Trophoblast cell (in vitro differentiated cells and primary cell): ENCODE results near the gene DIAPH3.

ENCODE experiments used
- DNase-seq, 2 donors: peaks; one replicate each; pipeline ENCODE4 v3.0.0-alpha.2; 2016
- H2AFZ ChIP-seq: 2 replicates; pipeline ENCODE4 v1.6.1; 2013; ENCODE audit warnings: low read length, moderate library complexity, mild to moderate bottlenecking; ENCODE audit not compliant: insufficient read depth, poor library complexity
- H2AK5ac ChIP-seq: 2 replicates; pipeline ENCODE4 v1.6.1; 2013; ENCODE audit warnings: mild to moderate bottlenecking, low read length
- H2BK120ac ChIP-seq: 2 replicates; pipeline ENCODE4 v1.6.1; 2013; ENCODE audit warnings: low read length, mild to moderate bottlenecking, moderate library complexity; ENCODE audit not compliant: insufficient read depth, poor library complexity
- H2BK12ac ChIP-seq: 2 replicates; pipeline ENCODE4 v1.6.1; 2013; ENCODE audit warnings: mild to moderate bottlenecking, low read length, moderate library complexity
- H2BK5ac ChIP-seq: 2 replicates; pipeline ENCODE4 v1.6.1; 2013; ENCODE audit warnings: low read length, low read depth, moderate library complexity, mild to moderate bottlenecking; ENCODE audit not compliant: poor library complexity
- H3K14ac ChIP-seq: 2 replicates; pipeline ENCODE4 v1.6.1; 2013; ENCODE audit warnings: mild to moderate bottlenecking, low read length
- H3K18ac ChIP-seq: 2 replicates; pipeline ENCODE4 v1.6.1; 2013; ENCODE audit warnings: mild to moderate bottlenecking, low read length
- H3K23ac ChIP-seq: 2 replicates; pipeline ENCODE4 v1.6.1; 2013; ENCODE audit warnings: low read length
- H3K27ac ChIP-seq: 2 replicates; pipeline ENCODE4 v1.5.1; 2013; ENCODE audit warnings: low read depth, mild to moderate bottlenecking, inconsistent platforms, low read length, moderate library complexity
- H3K27me3 ChIP-seq: 2 replicates; pipeline ENCODE4 v1.6.1; 2013; ENCODE audit warnings: inconsistent platforms, mild to moderate bottlenecking, low read length, moderate library complexity; ENCODE audit not compliant: insufficient read depth
- H3K36me3 ChIP-seq, 2 experiments: 1 replicate in 1 of 2; 2 replicates in 1 of 2; pipeline ENCODE4 v1.6.1; 2013; ENCODE audit warnings: low read length in 2 of 2, mild to moderate bottlenecking in 2 of 2, moderate library complexity in 1 of 2; ENCODE audit not compliant: insufficient read depth in 2 of 2, control insufficient read depth in 1 of 2
- H3K4ac ChIP-seq: 2 replicates; pipeline ENCODE4 v1.6.1; 2013; ENCODE audit warnings: low read depth, mild to moderate bottlenecking, low read length, moderate library complexity
- H3K4me1 ChIP-seq, 2 experiments: 1 replicate in 1 of 2; 2 replicates in 1 of 2; pipeline ENCODE4 v1.6.1; 2013; ENCODE audit warnings: low read length in 2 of 2, mild to moderate bottlenecking in 2 of 2, moderate library complexity in 1 of 2; ENCODE audit not compliant: insufficient read depth in 2 of 2, control insufficient read depth in 1 of 2
- H3K4me2 ChIP-seq: 2 replicates; pipeline ENCODE4 v1.6.1; 2013; ENCODE audit warnings: inconsistent platforms, mild to moderate bottlenecking, low read length, moderate library complexity
- H3K4me3 ChIP-seq: 2 replicates; pipeline ENCODE4 v1.5.1; 2013; ENCODE audit warnings: mild to moderate bottlenecking, low read depth, low read length, inconsistent platforms
- H3K79me1 ChIP-seq: one replicate; pipeline ENCODE4 v1.6.1; 2013; ENCODE audit warnings: low read length
- H3K79me2 ChIP-seq: 2 replicates; pipeline ENCODE4 v1.6.1; 2013; ENCODE audit warnings: low read length, mild to moderate bottlenecking; ENCODE audit not compliant: control insufficient read depth, insufficient read depth, poor library complexity
- H3K9ac ChIP-seq: 2 replicates; pipeline ENCODE4 v1.6.1; 2013; ENCODE audit warnings: mild to moderate bottlenecking, low read length
- H3K9me3 ChIP-seq: 2 replicates; pipeline ENCODE4 v1.6.1; 2013; ENCODE audit warnings: low read depth, mild to moderate bottlenecking, control low read depth, inconsistent platforms, low read length; ENCODE audit not compliant: insufficient read depth
- H4K12ac ChIP-seq: 2 replicates; pipeline ENCODE4 v1.6.1; 2013; ENCODE audit warnings: low read depth, mild to moderate bottlenecking, low read length, moderate library complexity
- H4K8ac ChIP-seq: 2 replicates; pipeline ENCODE4 v1.6.1; 2013; ENCODE audit warnings: low read depth, mild to moderate bottlenecking, low read length, moderate library complexity
- H4K91ac ChIP-seq: one replicate; pipeline ENCODE4 v1.6.1; 2013; ENCODE audit warnings: low read depth, mild to moderate bottlenecking, low read length, moderate library complexity
- WGBS: extraction: QIAGEN DNeasy Blood & Tissue Kit; methylation state at CpG from one replicate; pipeline ENCODE4 v1.1.7; 2013; ENCODE audit warnings: missing lambda C conversion rate; ENCODE audit not compliant: insufficient read length, insufficient coverage; ENCODE audit errors: extremely low coverage; 5-methylcytosine and 5-hydroxymethylcytosine counted together

DIAPH3 gene

GRCh38 chr13:59790626-59791025 lies 373.1 kb downstream of the DIAPH3 start:
- no peak overlapping the region for H3K4me3 ChIP-seq
- no peak overlapping the region for H4K8ac ChIP-seq
- no peak overlapping the region for H4K12ac ChIP-seq
- no peak overlapping the region for H3K9ac ChIP-seq
- no peak overlapping the region for H2BK120ac ChIP-seq
- H2BK12ac ChIP-seq = no peak overlapping the region
- H3K27me3 ChIP-seq = no peaks in the 10 kb centered on the region
- DNase-seq = no peak
- WGBS = no CpG with 5 or more reads among the region's 2 CpGs
- no peaks in the 10 kb centered on the region for H3K79me1 ChIP-seq
- H4K91ac ChIP-seq = no peak overlapping the region
- no peak overlapping the region for H3K4ac ChIP-seq
- no peak overlapping the region for H2AFZ ChIP-seq
- no peaks in the 10 kb centered on the region for H3K4me1 ChIP-seq
- no peak overlapping the region for H3K18ac ChIP-seq
- no peak overlapping the region for H3K27ac ChIP-seq
- no peak overlapping the region for H3K4me2 ChIP-seq
- H3K14ac ChIP-seq = no peak overlapping the region
- H3K36me3 ChIP-seq = no peaks in the 10 kb centered on the region
- H3K79me2 ChIP-seq = no peaks in the 10 kb centered on the region
- no peak overlapping the region for H2AK5ac ChIP-seq
- H3K23ac ChIP-seq = no peak overlapping the region
- no peaks in the 10 kb centered on the region for H3K9me3 ChIP-seq
- no peak overlapping the region for H2BK5ac ChIP-seq

GRCh38 chr13:59789558-59789957 lies 374.2 kb downstream of the DIAPH3 start:
- Histone ChIP-seq H3K4me3 (no peak overlapping the region), H3K4ac (no peak overlapping the region), H4K91ac (no peak overlapping the region), H3K4me2 (no peak overlapping the region), H2AK5ac (no peak overlapping the region), H4K12ac (no peak overlapping the region), H3K27ac (no peak overlapping the region), H3K9ac (no peak overlapping the region), H2BK12ac (no peak overlapping the region), H3K4me1 (no peaks in the 10 kb centered on the region), H2AFZ (no peak overlapping the region), H2BK5ac (no peak overlapping the region), H4K8ac (no peak overlapping the region), H3K9me3 (no peaks in the 10 kb centered on the region), H3K14ac (no peak overlapping the region), H3K79me1 (no peaks in the 10 kb centered on the region), H3K18ac (no peak overlapping the region), H3K27me3 (no peaks in the 10 kb centered on the region), H2BK120ac (no peak overlapping the region), H3K36me3 (no peaks in the 10 kb centered on the region), H3K23ac (no peak overlapping the region), H3K79me2 (no peaks in the 10 kb centered on the region)
- no CpG with 5 or more reads among the region's 6 CpGs for WGBS
- DNase-seq = no peak

GRCh38 chr13:59787679-59788078 lies 376.0 kb downstream of the DIAPH3 start:
- Histone ChIP-seq H3K27ac (no peak overlapping the region), H3K4me3 (no peak overlapping the region), H3K79me1 (no peaks in the 10 kb centered on the region), H2BK5ac (no peak overlapping the region), H3K9me3 (no peaks in the 10 kb centered on the region), H4K12ac (no peak overlapping the region), H2BK120ac (no peak overlapping the region), H3K4ac (no peak overlapping the region), H3K27me3 (no peaks in the 10 kb centered on the region), H4K8ac (no peak overlapping the region), H3K4me2 (no peak overlapping the region), H4K91ac (no peak overlapping the region), H3K23ac (no peak overlapping the region), H3K14ac (no peak overlapping the region), H3K36me3 (no peaks in the 10 kb centered on the region), H3K9ac (no peak overlapping the region), H2AK5ac (no peak overlapping the region), H2AFZ (no peak overlapping the region), H3K79me2 (no peaks in the 10 kb centered on the region), H2BK12ac (no peak overlapping the region), H3K18ac (no peak overlapping the region), H3K4me1 (no peaks in the 10 kb centered on the region)
- no peak for DNase-seq

GRCh38 chr13:59782696-59783095 lies 381.0 kb downstream of the DIAPH3 start:
- Histone ChIP-seq H4K8ac (no peak overlapping the region), H3K4me3 (no peak overlapping the region), H3K9me3 (no peaks in the 10 kb centered on the region), H3K18ac (no peak overlapping the region), H3K27ac (no peak overlapping the region), H2AK5ac (no peak overlapping the region), H4K12ac (no peak overlapping the region), H3K9ac (no peak overlapping the region), H4K91ac (no peak overlapping the region), H2BK120ac (no peak overlapping the region), H2BK5ac (no peak overlapping the region), H3K4ac (no peak overlapping the region), H3K23ac (no peak overlapping the region), H3K79me1 (no peaks in the 10 kb centered on the region), H3K4me2 (no peak overlapping the region), H3K79me2 (no peaks in the 10 kb centered on the region), H3K36me3 (no peaks in the 10 kb centered on the region), H3K27me3 (no peaks in the 10 kb centered on the region), H3K14ac (no peak overlapping the region), H3K4me1 (no peaks in the 10 kb centered on the region), H2BK12ac (no peak overlapping the region), H2AFZ (no peak overlapping the region)
- no peak for DNase-seq
- no CpG with 5 or more reads among the region's 4 CpGs for WGBS
